Stromal cell of bone marrow (primary cell): Measurements from ENCODE around the gene FMNL1.

Source experiments
- DNase-seq: peaks from one replicate; pipeline ENCODE4 v3.0.0-alpha.2; 2012; ENCODE audit warnings: low read depth

The FMNL1 gene

DNA sequence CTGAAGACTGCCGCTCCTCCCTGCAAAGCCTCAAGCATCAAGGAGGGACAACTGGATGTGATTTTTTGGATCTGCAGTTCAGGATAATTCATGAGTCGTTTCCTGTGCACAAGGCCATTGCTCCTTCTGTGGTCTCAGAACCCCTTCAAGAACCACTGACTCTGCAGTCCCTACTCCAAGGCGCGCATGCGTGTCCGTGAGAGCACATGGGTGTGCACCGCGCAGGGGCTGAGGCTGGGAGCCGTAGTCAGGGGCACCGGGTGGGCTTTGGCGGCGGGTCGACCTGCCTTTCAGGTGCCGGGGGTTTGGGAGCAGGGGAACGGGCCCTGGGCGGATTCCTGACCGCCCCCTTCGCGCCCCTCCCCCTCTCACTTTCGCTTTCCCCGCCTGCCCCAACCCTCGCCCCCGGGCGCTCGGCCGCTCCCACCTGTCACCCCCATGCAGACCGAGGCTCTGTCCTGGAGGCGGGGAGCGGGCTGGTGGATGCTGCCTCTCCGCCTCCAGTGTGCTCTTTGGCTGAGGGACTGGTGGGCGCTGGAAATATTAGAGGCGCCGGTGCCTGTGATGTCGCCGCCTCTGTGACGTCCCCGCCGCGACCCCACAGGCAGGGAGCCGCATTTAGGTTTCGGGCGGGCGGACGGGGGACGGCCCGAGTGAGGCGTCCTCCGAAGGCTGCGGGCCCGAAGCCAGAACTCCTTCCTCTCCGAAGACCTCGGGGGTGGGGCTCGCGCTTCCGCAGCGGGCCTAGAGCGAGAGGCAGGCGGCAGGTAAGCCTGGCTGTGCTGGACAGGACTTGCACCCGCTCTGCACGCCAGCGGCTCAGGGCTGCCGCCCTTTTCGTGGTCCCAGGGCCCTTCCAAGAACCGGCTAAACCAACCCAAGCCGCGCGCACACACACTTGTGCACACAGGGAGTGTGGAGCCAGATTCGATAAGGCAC lies 40.2 kb downstream of the FMNL1 start, which contains the start of gene SPATA32:
Gene SPATA32, minus strand, starts transcription at position 518 of the 939 bp plus-strand sequence. Its CDS starts 78 bp downstream, at position 440.
- no peak for DNase-seq

DNA sequence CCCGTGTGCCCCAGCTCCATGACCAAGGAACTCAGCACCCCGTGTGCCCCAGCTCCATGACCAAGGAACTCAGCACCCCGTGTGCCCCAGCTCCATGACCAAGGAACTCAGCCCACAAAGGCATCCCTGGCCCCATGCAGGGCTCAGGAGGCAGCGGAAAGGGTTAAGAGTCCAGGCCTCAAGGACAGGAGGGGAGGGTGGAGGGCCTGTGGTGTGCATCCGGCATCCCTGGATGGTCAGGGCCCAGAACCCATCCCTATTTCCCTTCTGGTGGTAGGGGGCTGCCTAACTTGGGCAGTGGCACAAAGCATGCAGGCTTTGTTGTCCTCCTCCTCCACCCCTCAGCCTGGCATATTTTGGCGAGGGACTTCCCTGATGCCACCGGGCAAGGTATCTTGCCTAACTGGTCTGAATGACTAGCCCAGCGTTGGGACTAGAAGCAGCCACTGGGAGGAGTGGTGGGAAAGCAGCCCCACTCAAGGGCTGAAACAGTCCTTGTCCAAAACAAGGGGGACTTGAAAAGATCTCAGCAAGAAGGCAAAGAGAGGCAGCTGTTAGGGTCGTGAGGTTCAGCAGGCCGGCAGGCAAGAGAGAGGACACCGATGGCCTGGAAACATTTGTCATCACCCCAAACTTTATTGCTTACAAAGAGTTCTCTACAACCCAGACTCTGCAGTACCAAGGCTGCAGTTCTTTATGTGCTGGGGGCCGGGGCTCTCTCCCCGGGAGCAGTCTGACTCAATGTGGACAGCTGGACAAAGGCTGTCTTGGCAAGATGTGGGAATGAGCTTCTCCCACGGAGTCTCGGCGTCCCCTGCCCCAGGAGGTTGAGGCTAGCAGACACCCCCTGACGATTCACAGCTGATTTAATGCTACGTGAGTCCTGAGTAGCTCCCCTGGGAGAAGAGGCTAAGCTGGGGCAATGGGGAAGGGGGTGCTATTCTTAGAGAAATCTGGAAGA lies 41.1 kb downstream of the FMNL1 start:
- DNase-seq: no peak

DNA sequence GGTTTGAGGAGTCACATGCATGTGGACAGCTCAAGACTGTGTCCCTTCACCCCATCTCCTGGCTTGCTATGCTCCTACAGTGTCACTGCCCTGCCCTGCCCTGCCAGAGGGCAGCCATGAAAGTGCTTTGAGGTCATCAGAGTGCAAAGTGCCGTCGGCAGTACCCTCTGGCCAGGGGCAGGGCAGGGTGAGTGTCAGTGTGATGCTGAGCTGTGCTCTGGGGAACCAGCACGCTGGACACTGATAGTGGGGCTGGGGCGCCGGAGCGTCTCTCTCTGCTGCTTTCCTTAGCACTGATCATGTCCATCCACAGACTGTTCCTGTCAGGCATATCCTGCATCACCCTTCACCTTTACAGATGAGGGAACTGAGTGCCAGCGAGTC lies 41.8 kb downstream of the FMNL1 start:
- no peak for DNase-seq

GRCh38 chr17:45264430-45264829 lies 42.7 kb downstream of the FMNL1 start:
- DNase-seq: no peak

GRCh38 chr17:45264988-45265387 lies 43.3 kb downstream of the FMNL1 start:
- no peak for DNase-seq

- peak; percentile 87 for DNase-seq
Measured at GRCh38 chr17:45265821-45266220, 44.1 kb downstream of the FMNL1 start.

DNA sequence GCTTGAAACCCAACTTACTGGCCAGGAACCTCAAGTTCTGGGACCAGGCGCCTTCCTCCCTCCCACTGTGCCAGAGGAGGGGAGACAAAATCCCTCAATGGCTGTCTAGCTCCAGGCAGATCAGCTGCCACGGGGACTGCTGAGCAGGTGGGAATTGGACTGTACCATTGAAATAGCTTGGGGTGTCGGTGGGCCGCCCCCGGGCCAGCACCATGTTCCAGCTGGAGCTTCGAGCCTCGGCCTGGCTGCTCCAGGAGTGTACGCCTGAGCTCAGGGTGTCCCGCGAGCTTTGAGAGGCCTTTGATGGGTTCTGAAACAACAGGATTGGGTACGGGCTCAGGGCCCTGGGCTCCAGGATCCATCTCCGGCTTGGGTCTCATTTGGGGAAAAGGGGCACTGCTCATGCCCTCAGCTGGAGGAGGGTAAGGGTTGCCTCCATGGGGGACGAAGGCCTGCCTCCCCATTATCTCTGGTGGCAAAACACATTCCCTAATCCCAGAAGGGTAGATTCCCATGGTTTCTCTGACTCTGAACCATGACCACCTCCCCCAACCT lies 44.8 kb downstream of the FMNL1 start:
- no peak for DNase-seq

GRCh38 chr17:45267436-45268055 lies 45.9 kb downstream of the FMNL1 start:
- no peak for DNase-seq

DNA sequence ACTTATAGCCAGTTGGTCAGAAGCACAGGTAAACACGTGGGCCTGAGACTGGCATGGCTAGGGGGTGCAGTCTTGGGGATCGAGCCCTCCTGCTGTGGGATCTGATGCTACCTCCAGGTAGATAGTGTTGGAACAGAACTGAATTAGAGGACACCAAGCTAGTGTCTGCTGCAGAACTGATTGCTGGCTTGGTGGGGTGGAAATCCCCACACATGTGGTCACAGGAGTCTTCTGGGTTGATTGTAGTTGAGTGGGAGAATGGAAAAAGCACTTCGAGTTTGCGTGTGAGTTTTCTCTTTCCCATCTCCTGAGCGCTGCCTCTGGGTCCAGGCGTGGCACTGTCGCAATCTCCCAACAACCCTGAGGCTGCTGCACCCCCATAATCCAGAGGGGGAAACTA lies 48.2 kb downstream of the FMNL1 start:
- DNase-seq: no peak

GRCh38 chr17:45270828-45271418 lies 49.2 kb downstream of the FMNL1 start:
- no peak for DNase-seq

- no peak for DNase-seq
Measured at GRCh38 chr17:45271603-45272002, 49.9 kb downstream of the FMNL1 start.

- DNase-seq: no peak
Measured at GRCh38 chr17:45273551-45273957, 51.9 kb downstream of the FMNL1 start.

DNA sequence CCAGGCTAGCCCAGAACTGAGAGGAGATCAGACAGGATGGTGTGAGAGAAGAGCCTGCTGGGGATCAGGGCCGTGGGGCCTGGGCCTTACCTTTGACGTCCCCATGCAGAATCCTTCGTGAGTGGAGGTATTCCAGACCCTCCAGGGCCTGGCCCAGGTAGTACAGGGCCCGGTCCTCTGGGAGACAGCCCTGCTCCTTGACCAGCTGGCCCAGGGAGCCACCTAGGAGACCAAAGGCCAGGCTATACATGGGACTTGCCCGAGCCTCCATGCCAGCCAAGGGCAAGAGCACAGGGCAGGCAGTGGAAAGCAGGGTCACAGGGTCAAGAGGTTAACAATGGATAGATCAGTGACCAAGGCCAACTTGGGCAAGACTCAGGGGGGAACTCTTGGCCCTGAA lies 52.3 kb downstream of the FMNL1 start:
- DNase-seq: no peak

GRCh38 chr17:45276031-45276430 lies 54.3 kb downstream of the FMNL1 start:
- no peak for DNase-seq

- DNase-seq: peak; percentile 67
Measured at GRCh38 chr17:45277216-45277849, 55.6 kb downstream of the FMNL1 start.

DNA sequence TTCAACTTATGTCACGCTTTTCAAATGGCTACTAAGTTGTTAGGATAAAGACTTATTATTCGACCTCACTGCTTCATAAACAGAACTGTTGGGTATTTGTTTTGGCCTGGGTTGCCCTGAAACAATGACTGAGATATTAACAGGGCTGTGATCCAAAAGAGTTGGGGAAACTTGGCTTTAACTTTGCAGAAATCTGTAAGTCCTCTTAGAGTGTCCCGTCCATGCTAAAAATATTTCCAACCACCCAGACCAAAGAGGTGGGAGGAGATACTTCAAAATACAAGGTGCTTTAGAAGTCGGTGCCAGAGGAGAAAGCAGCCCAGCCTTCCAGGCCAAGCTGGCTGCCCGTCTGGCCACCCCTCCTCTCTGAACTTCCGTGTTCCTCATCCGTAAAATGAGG lies 56.3 kb downstream of the FMNL1 start:
- DNase-seq: peak; percentile 48

GRCh38 chr17:45279898-45280297 lies 58.2 kb downstream of the FMNL1 start:
- DNase-seq: no peak

DNA sequence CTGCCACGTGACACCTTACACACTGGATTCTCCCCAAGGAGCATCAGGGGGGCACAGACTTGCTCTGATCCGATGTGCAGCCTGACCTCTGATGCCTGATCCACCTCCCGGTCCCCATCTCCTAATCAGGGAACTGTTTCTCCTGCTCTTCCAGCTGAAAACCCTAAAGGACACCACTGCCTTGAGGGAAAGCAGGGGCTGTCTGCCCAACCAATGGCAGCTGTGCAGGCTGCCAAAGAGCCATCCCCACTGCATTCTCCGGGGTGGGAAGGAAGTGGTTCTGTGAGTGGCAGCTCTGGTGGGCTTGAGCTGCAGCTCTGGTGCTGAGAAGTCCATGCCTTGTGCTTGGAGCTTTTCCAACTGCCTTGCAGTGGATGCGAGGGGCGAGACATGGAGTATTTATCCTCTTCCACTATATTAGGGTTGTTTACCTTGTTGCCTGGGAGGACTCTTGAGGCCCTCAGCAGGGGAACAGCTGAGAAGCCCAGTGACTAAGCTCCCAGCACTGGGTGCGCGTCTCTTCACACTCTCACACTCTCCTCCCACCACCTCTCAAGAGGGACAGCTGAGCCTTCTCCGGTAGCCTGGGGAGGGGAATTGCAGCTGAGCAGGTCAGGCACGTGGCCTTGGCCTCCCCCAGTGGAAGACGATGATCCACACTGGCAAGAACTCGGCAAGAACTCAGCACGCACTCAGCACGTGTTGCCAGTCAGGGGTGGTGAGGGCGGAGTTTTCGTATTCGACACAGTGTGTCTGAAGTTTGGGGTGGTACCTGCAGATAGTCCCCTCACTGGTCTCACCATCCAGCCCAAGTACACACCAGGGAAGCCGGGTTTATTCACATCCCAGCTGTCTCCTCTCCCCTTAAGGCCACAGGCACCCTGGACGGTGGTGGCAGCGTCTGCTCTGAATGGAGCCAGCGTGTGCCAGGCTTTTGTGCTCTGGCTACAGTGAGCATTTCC lies 61.3 kb downstream of the FMNL1 start:
- DNase-seq: no peak

DNA sequence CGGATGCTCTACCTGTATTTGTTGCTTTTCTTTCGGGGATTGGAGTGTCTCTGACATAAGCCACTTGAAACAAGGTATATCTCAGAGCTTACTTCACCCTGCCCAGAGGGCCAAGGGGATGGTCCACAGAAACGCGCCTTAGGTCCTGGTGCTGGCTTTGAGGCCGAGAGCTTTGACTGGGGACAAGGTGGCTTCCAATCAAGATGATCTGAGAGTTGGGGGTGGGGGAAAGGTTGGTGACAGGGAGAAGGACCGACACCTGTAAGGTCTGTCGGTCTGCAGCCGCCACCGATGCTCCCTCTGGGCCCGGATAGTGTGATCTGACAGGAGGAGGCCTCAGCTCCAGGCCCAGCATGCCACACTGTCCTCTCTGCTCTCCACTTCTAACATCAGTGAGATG lies 62.0 kb downstream of the FMNL1 start:
- no peak for DNase-seq
